ENCODE measurements around the gene TEX14.

Gene TEX14

GRCh38 chr17:58564243-58564642, 127.6 kb downstream of the TEX14 start:
- TF ChIP-seq CTCF (IDR thresholded peaks at IDR 0.05) = no peak

- no peak for TF ChIP-seq CTCF (IDR thresholded peaks at IDR 0.05)
These were observed 131.3 kb downstream of the TEX14 start for GRCh38 chr17:58560511-58560910.

GRCh38 chr17:58557981-58558380, 133.9 kb downstream of the TEX14 start:
- TF ChIP-seq CTCF (IDR thresholded peaks at IDR 0.05) = no peak

GRCh38 chr17:58556833-58557250, 135.0 kb downstream of the TEX14 start:
- TF ChIP-seq CTCF (IDR thresholded peaks at IDR 0.05) = no peak

GRCh38 chr17:58541249-58541648, 150.6 kb downstream of the TEX14 start:
- TF ChIP-seq CTCF (IDR thresholded peaks at IDR 0.05) = peak; percentile 22; the same call in 1 of the 2 replicates

GRCh38 chr17:58539698-58540097, 152.1 kb downstream of the TEX14 start:
- TF ChIP-seq CTCF (IDR thresholded peaks at IDR 0.05) = no peak

- no peak for TF ChIP-seq CTCF (IDR thresholded peaks at IDR 0.05)
These were observed 152.9 kb downstream of the TEX14 start for GRCh38 chr17:58538811-58539409.

- TF ChIP-seq CTCF (IDR thresholded peaks at IDR 0.05) = no peak
These were observed 154.6 kb downstream of the TEX14 start for GRCh38 chr17:58537266-58537665.

All from LNCAP (cell line).